ENCODE data around the gene PACS2. TPM values are rescaled to one million over a fixed set of nuclear protein-coding genes. Genes with fewer than 3 reads are reported as not detected.

Gene PACS2
- total RNA-seq, 1 experiment from 2014 or later = 72.5 TPM

- H3K9me3 Mint-ChIP-seq = peaks cover 9 to 14% of the 10 kb centered on the region in 2 experiments; a peak in 3 of 5 replicates
Observed at GRCh38 chr14:105346200-105346533, 31.6 kb downstream of the PACS2 start.

More at GRCh38 chr14:105346200-105346533, 31.6 kb downstream of the PACS2 start:
- WGBS (ENCODE audit: extremely low coverage, insufficient read length, low lambda C conversion rate) = no CpG with 5 or more reads among the region's 13 CpGs
- no peak overlapping the region for H2BK12ac ChIP-seq (ENCODE audit: insufficient read length, low read depth, low read length)
- no peak overlapping the region for H3T11ph ChIP-seq (ENCODE audit: low read length)
- DNase-seq = no peak
- no peaks in the 10 kb centered on the region for H4K20me1 ChIP-seq (ENCODE audit: control insufficient read depth, insufficient read depth, insufficient read length)
- no peak overlapping the region for H3K9ac ChIP-seq (ENCODE audit: extremely low read depth, insufficient read length, low read length)
- no peaks in the 10 kb centered on the region for H3K23me2 ChIP-seq (ENCODE audit: insufficient read length, low read depth, low read length, poor library complexity, severe bottlenecking)
- Mint-ChIP-seq H3K4me3 (no peak overlapping the region), H3K27me3 (ENCODE audit: low read depth) (no peaks in the 10 kb centered on the region), H3K4me1 (peaks cover 16 to 19% of the 10 kb centered on the region in 2 experiments), H3K36me3 (ENCODE audit: insufficient read depth in 1 of 3, low read depth in 3 of 3) (peaks cover 4 to 5% (median 5%) of the 10 kb centered on the region in 3 experiments; a peak in 5 of 7 replicates), H3K27ac (no peak overlapping the region)
- no peak overlapping the region for H2BK20ac ChIP-seq (ENCODE audit: low read depth, low read length, poor library complexity, severe bottlenecking)
- H3K56ac ChIP-seq (ENCODE audit: insufficient read length, low read depth, low read length) = no peak overlapping the region
- no peak overlapping the region for H3K4ac ChIP-seq (ENCODE audit: low read depth, low read length)
- H2BK15ac ChIP-seq (ENCODE audit: low read depth, low read length) = no peak overlapping the region
- H3K79me2 ChIP-seq (ENCODE audit: insufficient read depth, low read length) = peaks cover 5% of the 10 kb centered on the region; the same call in 1 of the 2 replicates
- TF ChIP-seq CTCF (conservative IDR thresholded peaks at IDR 0.05) = no peak
- no peak overlapping the region for H3K23ac ChIP-seq (ENCODE audit: insufficient read length, low read depth, low read length)
- no peaks in the 10 kb centered on the region for H3K9me3 ChIP-seq (ENCODE audit: control insufficient read depth, low read depth, low read length)
- no peaks in the 10 kb centered on the region for H3K79me1 ChIP-seq (ENCODE audit: insufficient read depth, low read depth, low read length, poor library complexity, severe bottlenecking)
- no peak overlapping the region for H4K91ac ChIP-seq (ENCODE audit: insufficient read length, low read depth, low read length)
- H3K4me1 ChIP-seq (ENCODE audit: insufficient read depth, low read length) = no peaks in the 10 kb centered on the region
- H4K5ac ChIP-seq (ENCODE audit: insufficient read length, low read depth, low read length) = no peak overlapping the region
- no peak overlapping the region for H3K27ac ChIP-seq (ENCODE audit: insufficient read length, low read depth, low read length)
- H3K14ac ChIP-seq (ENCODE audit: insufficient read depth, low read length) = no peak overlapping the region
- no peak overlapping the region for H2AFZ ChIP-seq (ENCODE audit: low read length)
- H2BK5ac ChIP-seq (ENCODE audit: insufficient read length, low read length) = no peak overlapping the region
- H4K8ac ChIP-seq (replicated peaks; ENCODE audit: insufficient read length, low read depth, low read length) = no peak overlapping the region
- no peak overlapping the region for H2BK120ac ChIP-seq (ENCODE audit: low read depth, low read length, poor library complexity, severe bottlenecking)
- no peak overlapping the region for H2AK5ac ChIP-seq (ENCODE audit: insufficient read length, low read length)
- no peak overlapping the region for H3K18ac ChIP-seq (ENCODE audit: insufficient read length, low read depth, low read length)
- no peak overlapping the region for H3K4me2 ChIP-seq (ENCODE audit: insufficient read depth, insufficient read length, low read length)
- H3K27me3 ChIP-seq (ENCODE audit: insufficient read depth, low read length) = no peaks in the 10 kb centered on the region
